GM12892 (cell line): ENCODE results near the gene TSG101.

Source experiments
- DNase-seq: peaks from one replicate; pipeline ENCODE4 v3.0.0; 2011; ENCODE audit not compliant: insufficient read length
- FAIRE-seq: peaks from 2 replicates; lab custom pipeline; 2011; peaks lifted over from hg19 to GRCh38; lab: Jason Lieb, UNC
- POLR2A ChIP-seq: IDR thresholded peaks from 2 replicates; pipeline ENCODE4 v1.6.1; 2011; ENCODE audit warnings: low read depth, low read length, control low read depth
- POLR2AphosphoS5 ChIP-seq: IDR thresholded peaks from 2 replicates; pipeline ENCODE4 v1.6.1; 2011; ENCODE audit warnings: low read depth, low read length, control low read depth
- TAF1 ChIP-seq: IDR thresholded peaks from 2 replicates; pipeline ENCODE4 v1.6.1; 2011; ENCODE audit warnings: low read depth, mild to moderate bottlenecking, control low read depth, low read length, borderline replicate concordance

The TSG101 gene

DNA sequence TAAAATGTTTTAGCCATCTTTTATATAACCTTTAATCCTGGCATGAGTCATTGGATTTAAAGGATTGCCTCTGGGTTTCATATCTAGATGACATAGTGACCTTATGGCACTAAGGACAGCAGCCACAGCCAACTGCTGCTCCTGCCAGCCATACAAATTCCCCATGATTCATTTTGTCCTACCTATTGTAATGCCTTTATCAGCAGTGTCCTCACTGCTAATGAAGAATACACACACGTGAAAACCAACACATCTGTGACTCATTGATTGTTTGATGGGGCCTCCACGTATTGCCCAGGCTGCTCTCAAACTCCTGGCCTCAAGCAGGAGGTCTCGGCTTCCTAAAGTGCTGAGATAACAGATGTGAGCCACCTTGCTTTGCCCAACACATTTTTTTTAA, 69.3 kb downstream of the TSG101 start:
- no peak for FAIRE-seq
- DNase-seq = no peak
- TF ChIP-seq TAF1 = no peak
- no peak for TF ChIP-seq POLR2AphosphoS5
- no peak for TF ChIP-seq POLR2A

GRCh38 chr11:18455686-18456372, 70.9 kb downstream of the TSG101 start, which contains the start of gene LDHAL6A:
LDHAL6A (plus strand) TSS chr11:18455856; CDS start chr11:18456681, 825 bp downstream.
- no peak for TF ChIP-seq POLR2A
- no peak for TF ChIP-seq POLR2AphosphoS5
- no peak for TF ChIP-seq TAF1
- DNase-seq (no peak), FAIRE-seq (no peak)

DNA sequence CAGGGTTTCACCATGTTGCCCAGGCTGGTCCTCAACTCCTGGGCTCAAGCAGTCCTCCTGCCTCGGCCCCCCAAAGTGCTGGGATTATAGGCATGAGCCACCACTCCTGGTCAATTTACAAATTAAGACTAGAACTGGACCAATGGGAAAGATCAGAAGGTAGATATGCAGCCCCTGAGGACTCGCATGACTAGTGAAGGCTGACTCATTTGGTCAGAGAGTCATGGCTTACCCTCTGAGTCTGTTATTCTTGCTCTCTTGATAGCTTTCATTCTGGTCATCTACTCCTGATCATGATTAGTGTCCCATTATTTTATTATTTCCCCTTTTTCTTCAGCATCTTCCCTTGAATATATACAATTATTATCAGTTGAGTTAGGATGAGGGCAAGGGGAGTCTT, 73.8 kb downstream of the TSG101 start:
- FAIRE-seq (no peak), DNase-seq (no peak)

DNA sequence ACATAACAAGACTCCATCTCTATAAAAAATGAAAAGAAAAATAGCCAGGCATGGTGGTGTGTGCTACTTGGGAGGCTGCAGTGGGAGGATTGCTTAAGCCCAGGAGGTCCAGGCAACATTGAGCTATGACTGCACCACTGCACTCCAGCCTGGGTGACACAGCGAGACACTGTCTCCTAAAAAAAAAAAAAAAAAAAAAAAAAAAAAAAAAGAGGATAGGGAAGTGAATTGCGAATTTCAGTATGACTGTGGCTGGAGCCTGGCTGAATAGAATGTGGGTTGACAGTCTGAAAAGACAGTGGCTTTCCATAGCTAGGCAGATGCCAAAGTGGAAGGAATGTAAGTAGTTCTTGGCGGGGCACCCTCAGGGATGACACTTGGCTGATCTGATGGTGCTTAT, 77.5 kb downstream of the TSG101 start:
- DNase-seq (no peak), FAIRE-seq (peak; percentile 53)
- TF ChIP-seq POLR2A = no peak
- no peak for TF ChIP-seq POLR2AphosphoS5
- TF ChIP-seq TAF1 = no peak

More for the DNA sequence above, 73.8 kb downstream of the TSG101 start:
- TF ChIP-seq POLR2AphosphoS5 (no peak), POLR2A (no peak), TAF1 (no peak)

DNA sequence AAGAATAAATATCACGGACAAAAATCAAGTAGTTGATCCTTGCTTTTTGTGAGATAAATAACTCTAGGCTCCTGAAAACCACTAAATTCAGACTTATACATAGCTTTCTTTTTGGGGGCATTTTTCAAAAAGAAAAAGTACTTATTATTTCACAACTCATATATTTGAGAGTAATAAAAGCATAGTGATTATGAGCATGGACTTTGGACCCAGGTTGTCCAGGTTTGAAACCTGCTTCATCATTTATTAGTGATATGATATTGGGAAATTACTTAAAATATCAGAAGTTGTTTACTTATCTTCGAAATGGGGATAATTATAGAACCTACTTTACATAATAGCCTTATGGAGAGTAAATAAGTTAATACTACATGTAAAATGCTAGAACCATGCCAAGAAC, 88.1 kb downstream of the TSG101 start:
- FAIRE-seq (no peak), DNase-seq (no peak)
- TF ChIP-seq POLR2A (no peak), TAF1 (no peak)
